Liver (tissue), 9 donors: ENCODE data around the gene TSPO2. TPM values are rescaled to one million over a fixed set of nuclear protein-coding genes. Genes with fewer than 3 reads are reported as not detected.
"Not testable (repeated sequence)": the region's sequence is repeated elsewhere in the genome, so short reads cannot be mapped to it uniquely, and the experiment has no call there.

Experiments used
- DNase-seq: peaks from one replicate; pipeline ENCODE4 v3.0.0-alpha.2; 2017; ENCODE audit warnings: low spot score
- H3K27ac ChIP-seq, 2 donors: one replicate each; pipeline ENCODE4 v1.7.0; 2013; ENCODE audit warnings: inconsistent platforms in 2 of 2, low read length in 2 of 2, control low read depth in 1 of 2, low read depth in 1 of 2, mild to moderate bottlenecking in 1 of 2
- H3K27me3 ChIP-seq, 4 donors: one replicate each; pipeline versions ENCODE4 v1.6.1 to v1.7.0; 2013; ENCODE audit warnings: low read length in 3 of 4, inconsistent platforms in 1 of 4, mild to moderate bottlenecking in 1 of 4, moderate library complexity in 1 of 4; ENCODE audit not compliant: control insufficient read depth in 4 of 4, insufficient read depth in 4 of 4
- H3K36me3 ChIP-seq, 4 donors: one replicate each; pipeline versions ENCODE4 v1.6.1 to v1.7.0; 2013; ENCODE audit warnings: low read length in 3 of 4, mild to moderate bottlenecking in 3 of 4, low read depth in 1 of 4, moderate library complexity in 1 of 4; ENCODE audit not compliant: control insufficient read depth in 4 of 4, insufficient read depth in 3 of 4
- H3K4me1 ChIP-seq, 4 donors: one replicate each; pipeline versions ENCODE4 v1.6.1 to v1.7.0; 2013; ENCODE audit warnings: low read length in 3 of 4, mild to moderate bottlenecking in 3 of 4, moderate library complexity in 1 of 4; ENCODE audit not compliant: control insufficient read depth in 4 of 4, insufficient read depth in 4 of 4
- H3K4me3 ChIP-seq, 3 donors: one replicate each; pipeline versions ENCODE4 v1.6.1 to v1.7.0; 2013; ENCODE audit warnings: low read length in 3 of 3, control low read depth in 1 of 3, low read depth in 1 of 3, mild to moderate bottlenecking in 1 of 3
- H3K9ac ChIP-seq, 2 donors: one replicate each; pipeline ENCODE4 v1.7.0; 2013; ENCODE audit warnings: low read length in 2 of 2, mild to moderate bottlenecking in 2 of 2, moderate library complexity in 2 of 2, control low read depth in 1 of 2, low read depth in 1 of 2
- H3K9me3 ChIP-seq, 4 donors: one replicate each; pipeline versions ENCODE4 v1.6.1 to v1.7.0; 2013; ENCODE audit warnings: low read length in 3 of 4; ENCODE audit not compliant: control insufficient read depth in 4 of 4
- EGR1 ChIP-seq, 2 donors: IDR thresholded peaks; 2 replicates each; pipeline ENCODE4 v1.6.1; 2016 to 2018; ENCODE audit warnings: antibody characterized with exemption in 2 of 2, low read depth in 2 of 2
- FOXA1 ChIP-seq: IDR thresholded peaks from 2 replicates; pipeline ENCODE4 v1.6.1; 2016; ENCODE audit warnings: antibody characterized with exemption
- FOXA2 ChIP-seq: IDR thresholded peaks from 2 replicates; pipeline ENCODE4 v1.6.1; 2016; ENCODE audit warnings: antibody characterized with exemption
- GABPA ChIP-seq, 2 donors: IDR thresholded peaks in 1 of 2; conservative IDR thresholded peaks in 1 of 2; 2 replicates each; pipeline ENCODE4 v1.6.1; 2016; ENCODE audit warnings: antibody characterized with exemption in 2 of 2, mild to moderate bottlenecking in 1 of 2, moderate library complexity in 1 of 2
- HNF4A ChIP-seq, 2 donors: conservative IDR thresholded peaks; 2 replicates each; pipeline ENCODE4 v1.6.1; 2016; ENCODE audit warnings: antibody characterized with exemption in 2 of 2, mild to moderate bottlenecking in 2 of 2
- HNF4G ChIP-seq: IDR thresholded peaks from 2 replicates; pipeline ENCODE4 v1.6.1; 2016; ENCODE audit warnings: antibody characterized with exemption
- JUND ChIP-seq, 2 donors: IDR thresholded peaks; 2 replicates each; pipeline ENCODE4 v1.6.1; 2016; ENCODE audit warnings: antibody characterized with exemption in 2 of 2
- RAD21 ChIP-seq, 2 donors: IDR thresholded peaks; 2 replicates each; pipeline ENCODE4 v1.6.1; 2016; ENCODE audit warnings: antibody characterized with exemption in 2 of 2, mild to moderate bottlenecking in 2 of 2
- RXRA ChIP-seq, 2 donors: IDR thresholded peaks; 2 replicates each; pipeline ENCODE4 v1.6.1; 2017 to 2018; ENCODE audit warnings: antibody characterized with exemption in 2 of 2, mild to moderate bottlenecking in 1 of 2
- SP1 ChIP-seq: IDR thresholded peaks from 2 replicates; pipeline ENCODE4 v1.6.1; 2018; ENCODE audit warnings: antibody characterized with exemption, mild to moderate bottlenecking
- TAF1 ChIP-seq: conservative IDR thresholded peaks from 2 replicates; pipeline ENCODE4 v1.6.1; 2016; ENCODE audit warnings: antibody characterized with exemption, mild to moderate bottlenecking
- YY1 ChIP-seq: IDR thresholded peaks from 2 replicates; pipeline ENCODE4 v1.6.1; 2016; ENCODE audit warnings: antibody characterized with exemption, mild to moderate bottlenecking
- WGBS: extraction: QIAGEN DNeasy Blood & Tissue Kit; methylation state at CpG from one replicate; pipeline ENCODE4 v1.1.7; 2013; 5-methylcytosine and 5-hydroxymethylcytosine counted together
- polyA plus RNA-seq, 2 donors: library from polyadenylated mRNA; stranded (reverse) in 1 of 2; unstranded in 1 of 2; fragments of 200-250 nt in 1 of 2; fragments of >200 nt in 1 of 2; fragmentation: Nextera tagmentation in 1 of 2; extraction: Ambion mirVana in 1 of 2; gene quantifications; one replicate each; pipeline versions ENCODE4 v1.2.1 to v1.2.3, GENCODE V29; 2013 to 2015
- total RNA-seq, 2 donors: library from RNA; depleted of rRNA; stranded (reverse); fragments of >200 nt; gene quantifications; one replicate each; pipeline ENCODE4 v1.2.3, GENCODE V29; 2014
- TF ChIP-seq, protein P1 (sequence below): IDR thresholded peaks from 2 replicates; pipeline ENCODE4 v1.6.1; 2016; ENCODE audit warnings: antibody characterized with exemption
- TF ChIP-seq, protein P2 (sequence below): IDR thresholded peaks from 2 replicates; pipeline ENCODE4 v1.6.1; 2016; ENCODE audit warnings: antibody characterized with exemption
- TF ChIP-seq, protein P3 (sequence below): IDR thresholded peaks from 2 replicates; pipeline ENCODE4 v1.6.1; 2016; ENCODE audit warnings: antibody characterized with exemption, mild to moderate bottlenecking
- TF ChIP-seq, protein P4 (sequence below): IDR thresholded peaks from 2 replicates; pipeline ENCODE4 v1.6.1; 2016; ENCODE audit warnings: antibody characterized with exemption
- TF ChIP-seq, protein P5 (sequence below): fragments of 150-350 bp; IDR thresholded peaks from 2 replicates; pipeline ENCODE4 v1.5.1; 2017; ENCODE audit warnings: improper control_type of control experiment, low read depth, low read length; ENCODE audit not compliant: missing input control
- donor health status: healthy.
- donor health status: healthy.
- donor health status: healthy.
- donor health status: healthy.
- donor health status: healthy.

Gene TSPO2
- total and polyA plus RNA-seq, 4 donors: 0.25 to 64.9 (median 0.43) TPM

DNA sequence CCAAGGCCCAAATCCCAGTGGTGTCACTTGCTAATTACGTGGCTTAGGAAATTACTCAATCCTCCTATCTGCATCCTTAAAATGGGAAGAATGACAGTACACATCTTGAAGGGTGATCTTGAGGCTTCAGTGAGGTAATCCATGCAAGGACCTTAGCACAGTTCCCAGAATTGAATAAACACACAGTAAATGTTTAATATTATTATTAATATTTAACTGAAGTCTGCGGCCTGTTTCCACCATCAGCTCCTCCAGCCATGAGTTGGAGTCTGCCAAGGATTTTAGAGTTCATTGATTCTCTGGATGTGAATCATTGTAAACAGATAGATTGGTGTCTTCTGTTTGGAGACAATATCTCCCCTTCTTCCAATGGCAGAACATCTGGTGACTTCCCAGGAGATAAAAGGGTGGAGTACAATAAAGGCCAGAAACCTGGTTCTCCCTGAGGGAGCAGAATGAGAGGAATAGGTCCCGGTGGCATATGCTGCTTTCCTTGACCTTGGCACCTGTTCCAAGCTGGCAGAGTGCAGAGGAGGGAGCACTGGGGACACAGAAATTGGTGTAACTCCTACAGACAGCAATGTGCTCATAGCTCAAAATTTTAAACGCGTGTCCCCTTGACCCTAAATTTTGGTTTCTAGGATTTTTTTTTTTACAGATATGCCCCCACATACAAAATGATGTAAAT lies 28.7 kb upstream of the TSPO2 start:
- Histone ChIP-seq H3K27me3 (no peaks in the 10 kb centered on the region), H3K27ac (no peak overlapping the region)

DNA sequence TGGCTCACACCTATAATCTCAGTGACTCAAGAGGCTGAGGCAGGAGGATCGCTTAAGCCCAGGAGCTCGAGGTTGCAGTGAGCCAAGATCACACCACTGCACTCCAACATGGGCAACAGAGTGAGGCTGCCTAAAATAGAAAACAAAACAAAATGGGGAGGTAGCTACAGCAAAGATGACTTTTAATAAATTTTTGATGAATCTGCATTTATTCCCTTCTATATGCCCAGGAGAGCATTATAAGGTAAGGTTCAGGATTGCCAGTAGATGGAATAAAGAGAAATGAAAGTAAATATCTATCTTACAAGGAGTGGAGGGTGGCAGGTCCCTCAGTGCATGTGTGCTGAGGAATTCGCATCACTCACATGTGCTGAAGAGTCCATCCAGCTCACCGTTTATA lies 27.5 kb upstream of the TSPO2 start:
- DNase-seq: no peak
- TF ChIP-seq FOXA1 (no peak), GABPA (IDR thresholded peaks at IDR 0.05 in 1 of 2, conservative IDR thresholded peaks at IDR 0.05 in 1 of 2) (no peak), HNF4G (no peak), HNF4A (conservative IDR thresholded peaks at IDR 0.05) (no peak), EGR1 (IDR thresholded peaks at IDR 0.05; ENCODE audit: low read depth in 2 of 2) (no peak), TAF1 (no peak), FOXA2 (no peak), SP1 (no peak), RXRA (IDR thresholded peaks at IDR 0.05) (no peak)
- TF ChIP-seq, protein P1, sequence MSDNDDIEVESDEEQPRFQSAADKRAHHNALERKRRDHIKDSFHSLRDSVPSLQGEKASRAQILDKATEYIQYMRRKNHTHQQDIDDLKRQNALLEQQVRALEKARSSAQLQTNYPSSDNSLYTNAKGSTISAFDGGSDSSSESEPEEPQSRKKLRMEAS: no peak
- TF ChIP-seq, protein P2, sequence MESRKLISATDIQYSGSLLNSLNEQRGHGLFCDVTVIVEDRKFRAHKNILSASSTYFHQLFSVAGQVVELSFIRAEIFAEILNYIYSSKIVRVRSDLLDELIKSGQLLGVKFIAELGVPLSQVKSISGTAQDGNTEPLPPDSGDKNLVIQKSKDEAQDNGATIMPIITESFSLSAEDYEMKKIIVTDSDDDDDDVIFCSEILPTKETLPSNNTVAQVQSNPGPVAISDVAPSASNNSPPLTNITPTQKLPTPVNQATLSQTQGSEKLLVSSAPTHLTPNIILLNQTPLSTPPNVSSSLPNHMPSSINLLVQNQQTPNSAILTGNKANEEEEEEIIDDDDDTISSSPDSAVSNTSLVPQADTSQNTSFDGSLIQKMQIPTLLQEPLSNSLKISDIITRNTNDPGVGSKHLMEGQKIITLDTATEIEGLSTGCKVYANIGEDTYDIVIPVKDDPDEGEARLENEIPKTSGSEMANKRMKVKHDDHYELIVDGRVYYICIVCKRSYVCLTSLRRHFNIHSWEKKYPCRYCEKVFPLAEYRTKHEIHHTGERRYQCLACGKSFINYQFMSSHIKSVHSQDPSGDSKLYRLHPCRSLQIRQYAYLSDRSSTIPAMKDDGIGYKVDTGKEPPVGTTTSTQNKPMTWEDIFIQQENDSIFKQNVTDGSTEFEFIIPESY: no peak
- TF ChIP-seq, protein P3, sequence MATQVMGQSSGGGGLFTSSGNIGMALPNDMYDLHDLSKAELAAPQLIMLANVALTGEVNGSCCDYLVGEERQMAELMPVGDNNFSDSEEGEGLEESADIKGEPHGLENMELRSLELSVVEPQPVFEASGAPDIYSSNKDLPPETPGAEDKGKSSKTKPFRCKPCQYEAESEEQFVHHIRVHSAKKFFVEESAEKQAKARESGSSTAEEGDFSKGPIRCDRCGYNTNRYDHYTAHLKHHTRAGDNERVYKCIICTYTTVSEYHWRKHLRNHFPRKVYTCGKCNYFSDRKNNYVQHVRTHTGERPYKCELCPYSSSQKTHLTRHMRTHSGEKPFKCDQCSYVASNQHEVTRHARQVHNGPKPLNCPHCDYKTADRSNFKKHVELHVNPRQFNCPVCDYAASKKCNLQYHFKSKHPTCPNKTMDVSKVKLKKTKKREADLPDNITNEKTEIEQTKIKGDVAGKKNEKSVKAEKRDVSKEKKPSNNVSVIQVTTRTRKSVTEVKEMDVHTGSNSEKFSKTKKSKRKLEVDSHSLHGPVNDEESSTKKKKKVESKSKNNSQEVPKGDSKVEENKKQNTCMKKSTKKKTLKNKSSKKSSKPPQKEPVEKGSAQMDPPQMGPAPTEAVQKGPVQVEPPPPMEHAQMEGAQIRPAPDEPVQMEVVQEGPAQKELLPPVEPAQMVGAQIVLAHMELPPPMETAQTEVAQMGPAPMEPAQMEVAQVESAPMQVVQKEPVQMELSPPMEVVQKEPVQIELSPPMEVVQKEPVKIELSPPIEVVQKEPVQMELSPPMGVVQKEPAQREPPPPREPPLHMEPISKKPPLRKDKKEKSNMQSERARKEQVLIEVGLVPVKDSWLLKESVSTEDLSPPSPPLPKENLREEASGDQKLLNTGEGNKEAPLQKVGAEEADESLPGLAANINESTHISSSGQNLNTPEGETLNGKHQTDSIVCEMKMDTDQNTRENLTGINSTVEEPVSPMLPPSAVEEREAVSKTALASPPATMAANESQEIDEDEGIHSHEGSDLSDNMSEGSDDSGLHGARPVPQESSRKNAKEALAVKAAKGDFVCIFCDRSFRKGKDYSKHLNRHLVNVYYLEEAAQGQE: no peak
- TF ChIP-seq, protein P4, sequence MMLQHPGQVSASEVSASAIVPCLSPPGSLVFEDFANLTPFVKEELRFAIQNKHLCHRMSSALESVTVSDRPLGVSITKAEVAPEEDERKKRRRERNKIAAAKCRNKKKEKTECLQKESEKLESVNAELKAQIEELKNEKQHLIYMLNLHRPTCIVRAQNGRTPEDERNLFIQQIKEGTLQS: no peak
- TF ChIP-seq, protein P5, sequence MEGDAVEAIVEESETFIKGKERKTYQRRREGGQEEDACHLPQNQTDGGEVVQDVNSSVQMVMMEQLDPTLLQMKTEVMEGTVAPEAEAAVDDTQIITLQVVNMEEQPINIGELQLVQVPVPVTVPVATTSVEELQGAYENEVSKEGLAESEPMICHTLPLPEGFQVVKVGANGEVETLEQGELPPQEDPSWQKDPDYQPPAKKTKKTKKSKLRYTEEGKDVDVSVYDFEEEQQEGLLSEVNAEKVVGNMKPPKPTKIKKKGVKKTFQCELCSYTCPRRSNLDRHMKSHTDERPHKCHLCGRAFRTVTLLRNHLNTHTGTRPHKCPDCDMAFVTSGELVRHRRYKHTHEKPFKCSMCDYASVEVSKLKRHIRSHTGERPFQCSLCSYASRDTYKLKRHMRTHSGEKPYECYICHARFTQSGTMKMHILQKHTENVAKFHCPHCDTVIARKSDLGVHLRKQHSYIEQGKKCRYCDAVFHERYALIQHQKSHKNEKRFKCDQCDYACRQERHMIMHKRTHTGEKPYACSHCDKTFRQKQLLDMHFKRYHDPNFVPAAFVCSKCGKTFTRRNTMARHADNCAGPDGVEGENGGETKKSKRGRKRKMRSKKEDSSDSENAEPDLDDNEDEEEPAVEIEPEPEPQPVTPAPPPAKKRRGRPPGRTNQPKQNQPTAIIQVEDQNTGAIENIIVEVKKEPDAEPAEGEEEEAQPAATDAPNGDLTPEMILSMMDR: no peak
- no peak overlapping the region for H3K4me3 ChIP-seq
- no peaks in the 10 kb centered on the region for H3K36me3 ChIP-seq
- H3K4me1 ChIP-seq: peaks cover 10 to 36% (median 27%) of the 10 kb centered on the region in 4 donors
- H3K9ac ChIP-seq: no peak overlapping the region
- 93% methylated on average over 4 of the region's 4 CpGs for WGBS
- no peaks in the 10 kb centered on the region for H3K27me3 ChIP-seq
- H3K27ac ChIP-seq: no peak overlapping the region
- no peaks in the 10 kb centered on the region for H3K9me3 ChIP-seq

More for the DNA sequence above, 28.7 kb upstream of the TSPO2 start:
- Histone ChIP-seq H3K4me1 (peaks cover 10 to 36% (median 27%) of the 10 kb centered on the region in 4 donors), H3K9me3 (no peaks in the 10 kb centered on the region), H3K9ac (no peak overlapping the region), H3K4me3 (no peak overlapping the region), H3K36me3 (no peaks in the 10 kb centered on the region)
- 45% methylated on average over 5 of the region's 5 CpGs for WGBS
- TF ChIP-seq YY1: no peak
- TF ChIP-seq RXRA (IDR thresholded peaks at IDR 0.05): peak; percentile 5 to 45
- TF ChIP-seq FOXA2: no peak
- no peak for TF ChIP-seq HNF4G
- TF ChIP-seq SP1: peak; percentile 15
- TF ChIP-seq RAD21 (IDR thresholded peaks at IDR 0.05): no peak
- peak; percentile 42 to 54 for TF ChIP-seq HNF4A (conservative IDR thresholded peaks at IDR 0.05)
- no peak for TF ChIP-seq FOXA1
- TF ChIP-seq JUND (IDR thresholded peaks at IDR 0.05): peak; percentile 23 to 36
- no peak for TF ChIP-seq TAF1
- TF ChIP-seq, protein P5: no peak
- no peak for DNase-seq

DNA sequence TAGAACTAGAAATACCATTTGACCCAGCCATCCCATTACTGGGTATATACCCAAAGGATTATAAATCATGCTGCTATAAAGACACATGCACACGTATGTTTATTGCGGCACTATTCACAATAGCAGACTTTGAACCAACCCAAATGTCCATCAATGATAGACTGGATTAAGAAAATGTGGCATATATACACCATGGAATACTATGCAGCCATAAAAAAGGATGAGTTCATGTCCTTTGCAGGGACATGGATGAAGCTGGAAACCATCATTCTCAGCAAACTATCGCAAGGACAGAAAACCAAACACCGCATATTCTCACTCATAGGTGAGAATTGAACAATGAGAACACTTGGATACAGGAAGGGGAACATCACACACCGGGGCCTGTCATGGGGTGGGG lies 26.4 kb upstream of the TSPO2 start:
- WGBS: 97% methylated on average over 4 of the region's 5 CpGs
- not testable (repeated sequence) for H3K36me3 ChIP-seq, H3K27ac ChIP-seq, H3K9ac ChIP-seq, H3K27me3 ChIP-seq, H3K4me3 ChIP-seq, DNase-seq, H3K9me3 ChIP-seq
- peaks cover 10 to 36% (median 27%) of the 10 kb centered on the region in 4 donors for H3K4me1 ChIP-seq
